HEK293 (cell line): ENCODE results near the gene XPO1.

ENCODE experiments used
- CTCF ChIP-seq: fragments of 450-650 bp; formaldehyde crosslinking; IDR thresholded peaks from 2 replicates; pipeline ENCODE4 v1.5.1; 2016; ENCODE audit warnings: missing biosample characterization, missing genetic modification characterization
- SP2 ChIP-seq: fragments of 450-650 bp; formaldehyde crosslinking; IDR thresholded peaks from 2 replicates; pipeline ENCODE4 v1.5.1; 2016; ENCODE audit warnings: missing biosample characterization, missing genetic modification characterization
- ZBTB1 ChIP-seq: fragments of 450-650 bp; formaldehyde crosslinking; IDR thresholded peaks from 2 replicates; pipeline ENCODE4 v1.5.1; 2016; ENCODE audit warnings: missing biosample characterization, missing genetic modification characterization
- ZBTB48 ChIP-seq: fragments of 450-650 bp; formaldehyde crosslinking; IDR thresholded peaks from 2 replicates; pipeline ENCODE4 v1.5.1; 2016; ENCODE audit warnings: missing biosample characterization, missing genetic modification characterization
- ZNF184 ChIP-seq: fragments of 450-650 bp; IDR thresholded peaks from 2 replicates; pipeline ENCODE4 v1.5.1; 2018; ENCODE audit warnings: missing biosample characterization, mild to moderate bottlenecking, missing genetic modification characterization
- ZNF580 ChIP-seq: fragments of 450-650 bp; formaldehyde crosslinking; IDR thresholded peaks from 2 replicates; pipeline ENCODE4 v1.5.1; 2016; ENCODE audit warnings: missing biosample characterization, missing genetic modification characterization
- ZNF670 ChIP-seq: fragments of 450-650 bp; formaldehyde crosslinking; IDR thresholded peaks from 2 replicates; pipeline ENCODE4 v1.5.1; 2016; ENCODE audit warnings: missing biosample characterization, missing genetic modification characterization, low read depth
- ZSCAN23 ChIP-seq: fragments of 450-650 bp; formaldehyde crosslinking; IDR thresholded peaks from 2 replicates; pipeline ENCODE4 v1.5.1; 2016; ENCODE audit warnings: missing biosample characterization, missing genetic modification characterization
- TF ChIP-seq, protein P1 (sequence below): fragments of 450-650 bp; formaldehyde crosslinking; IDR thresholded peaks from 2 replicates; pipeline ENCODE4 v1.5.1; 2017; ENCODE audit warnings: missing biosample characterization, missing genetic modification characterization
- TF ChIP-seq, protein P2 (sequence below): fragments of 450-650 bp; formaldehyde crosslinking; IDR thresholded peaks from 2 replicates; pipeline ENCODE4 v1.5.1; 2016; ENCODE audit warnings: missing biosample characterization, missing genetic modification characterization
- TF ChIP-seq, protein P3 (sequence below): fragments of 450-650 bp; formaldehyde crosslinking; IDR thresholded peaks from 2 replicates; pipeline ENCODE4 v1.5.1; 2016; ENCODE audit warnings: missing biosample characterization, missing genetic modification characterization, low read depth
- TF ChIP-seq, protein P4 (sequence below): fragments of 450-650 bp; formaldehyde crosslinking; IDR thresholded peaks from 2 replicates; pipeline ENCODE4 v1.5.1; 2016; ENCODE audit warnings: missing biosample characterization, missing genetic modification characterization, borderline replicate concordance
- TF ChIP-seq, protein P5 (sequence below): fragments of 450-650 bp; formaldehyde crosslinking; IDR thresholded peaks from 2 replicates; pipeline ENCODE4 v1.5.1; 2016; ENCODE audit warnings: missing biosample characterization, missing genetic modification characterization
- TF ChIP-seq, protein P6 (sequence below): fragments of 450-650 bp; formaldehyde crosslinking; IDR thresholded peaks from 2 replicates; pipeline ENCODE4 v1.5.1; 2016; ENCODE audit warnings: missing biosample characterization, missing genetic modification characterization

DNA sequence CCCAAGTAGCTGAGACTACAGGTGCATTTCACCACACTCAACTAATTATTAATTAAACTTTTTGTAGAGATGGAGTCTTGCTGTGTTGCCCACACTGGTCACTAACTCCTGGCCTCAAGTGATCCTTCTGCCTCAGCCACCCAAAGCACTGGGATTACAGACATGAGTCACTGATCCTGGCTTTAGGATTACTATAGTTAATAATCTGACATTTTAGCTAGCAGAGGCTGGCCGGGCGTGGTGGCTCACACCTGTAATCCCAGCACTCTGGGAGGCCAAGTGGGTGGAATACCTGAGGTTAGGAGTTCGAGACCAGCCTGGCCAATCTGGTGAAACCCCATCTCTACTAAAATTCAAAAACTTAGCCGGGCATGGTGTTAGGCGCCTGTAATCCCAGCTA, 106.8 kb downstream of the XPO1 start:
- TF ChIP-seq ZBTB48 (no peak), ZNF580 (no peak), CTCF (tag by site-specific recombination) (no peak), ZNF184 (tag by site-specific recombination) (no peak), ZNF670 (tag by site-specific recombination) (no peak), ZSCAN23 (no peak), SP2 (tag by site-specific recombination) (no peak), ZBTB1 (tag by site-specific recombination) (no peak)
- TF ChIP-seq, protein P1, sequence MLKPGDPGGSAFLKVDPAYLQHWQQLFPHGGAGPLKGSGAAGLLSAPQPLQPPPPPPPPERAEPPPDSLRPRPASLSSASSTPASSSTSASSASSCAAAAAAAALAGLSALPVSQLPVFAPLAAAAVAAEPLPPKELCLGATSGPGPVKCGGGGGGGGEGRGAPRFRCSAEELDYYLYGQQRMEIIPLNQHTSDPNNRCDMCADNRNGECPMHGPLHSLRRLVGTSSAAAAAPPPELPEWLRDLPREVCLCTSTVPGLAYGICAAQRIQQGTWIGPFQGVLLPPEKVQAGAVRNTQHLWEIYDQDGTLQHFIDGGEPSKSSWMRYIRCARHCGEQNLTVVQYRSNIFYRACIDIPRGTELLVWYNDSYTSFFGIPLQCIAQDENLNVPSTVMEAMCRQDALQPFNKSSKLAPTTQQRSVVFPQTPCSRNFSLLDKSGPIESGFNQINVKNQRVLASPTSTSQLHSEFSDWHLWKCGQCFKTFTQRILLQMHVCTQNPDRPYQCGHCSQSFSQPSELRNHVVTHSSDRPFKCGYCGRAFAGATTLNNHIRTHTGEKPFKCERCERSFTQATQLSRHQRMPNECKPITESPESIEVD (tag by site-specific recombination) = no peak
- TF ChIP-seq, protein P2, sequence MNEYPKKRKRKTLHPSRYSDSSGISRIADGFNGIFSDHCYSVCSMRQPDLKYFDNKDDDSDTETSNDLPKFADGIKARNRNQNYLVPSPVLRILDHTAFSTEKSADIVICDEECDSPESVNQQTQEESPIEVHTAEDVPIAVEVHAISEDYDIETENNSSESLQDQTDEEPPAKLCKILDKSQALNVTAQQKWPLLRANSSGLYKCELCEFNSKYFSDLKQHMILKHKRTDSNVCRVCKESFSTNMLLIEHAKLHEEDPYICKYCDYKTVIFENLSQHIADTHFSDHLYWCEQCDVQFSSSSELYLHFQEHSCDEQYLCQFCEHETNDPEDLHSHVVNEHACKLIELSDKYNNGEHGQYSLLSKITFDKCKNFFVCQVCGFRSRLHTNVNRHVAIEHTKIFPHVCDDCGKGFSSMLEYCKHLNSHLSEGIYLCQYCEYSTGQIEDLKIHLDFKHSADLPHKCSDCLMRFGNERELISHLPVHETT (tag by site-specific recombination) = no peak
- TF ChIP-seq, protein P3, sequence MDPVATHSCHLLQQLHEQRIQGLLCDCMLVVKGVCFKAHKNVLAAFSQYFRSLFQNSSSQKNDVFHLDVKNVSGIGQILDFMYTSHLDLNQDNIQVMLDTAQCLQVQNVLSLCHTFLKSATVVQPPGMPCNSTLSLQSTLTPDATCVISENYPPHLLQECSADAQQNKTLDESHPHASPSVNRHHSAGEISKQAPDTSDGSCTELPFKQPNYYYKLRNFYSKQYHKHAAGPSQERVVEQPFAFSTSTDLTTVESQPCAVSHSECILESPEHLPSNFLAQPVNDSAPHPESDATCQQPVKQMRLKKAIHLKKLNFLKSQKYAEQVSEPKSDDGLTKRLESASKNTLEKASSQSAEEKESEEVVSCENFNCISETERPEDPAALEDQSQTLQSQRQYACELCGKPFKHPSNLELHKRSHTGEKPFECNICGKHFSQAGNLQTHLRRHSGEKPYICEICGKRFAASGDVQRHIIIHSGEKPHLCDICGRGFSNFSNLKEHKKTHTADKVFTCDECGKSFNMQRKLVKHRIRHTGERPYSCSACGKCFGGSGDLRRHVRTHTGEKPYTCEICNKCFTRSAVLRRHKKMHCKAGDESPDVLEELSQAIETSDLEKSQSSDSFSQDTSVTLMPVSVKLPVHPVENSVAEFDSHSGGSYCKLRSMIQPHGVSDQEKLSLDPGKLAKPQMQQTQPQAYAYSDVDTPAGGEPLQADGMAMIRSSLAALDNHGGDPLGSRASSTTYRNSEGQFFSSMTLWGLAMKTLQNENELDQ (tag by site-specific recombination) = no peak
- TF ChIP-seq, protein P4, sequence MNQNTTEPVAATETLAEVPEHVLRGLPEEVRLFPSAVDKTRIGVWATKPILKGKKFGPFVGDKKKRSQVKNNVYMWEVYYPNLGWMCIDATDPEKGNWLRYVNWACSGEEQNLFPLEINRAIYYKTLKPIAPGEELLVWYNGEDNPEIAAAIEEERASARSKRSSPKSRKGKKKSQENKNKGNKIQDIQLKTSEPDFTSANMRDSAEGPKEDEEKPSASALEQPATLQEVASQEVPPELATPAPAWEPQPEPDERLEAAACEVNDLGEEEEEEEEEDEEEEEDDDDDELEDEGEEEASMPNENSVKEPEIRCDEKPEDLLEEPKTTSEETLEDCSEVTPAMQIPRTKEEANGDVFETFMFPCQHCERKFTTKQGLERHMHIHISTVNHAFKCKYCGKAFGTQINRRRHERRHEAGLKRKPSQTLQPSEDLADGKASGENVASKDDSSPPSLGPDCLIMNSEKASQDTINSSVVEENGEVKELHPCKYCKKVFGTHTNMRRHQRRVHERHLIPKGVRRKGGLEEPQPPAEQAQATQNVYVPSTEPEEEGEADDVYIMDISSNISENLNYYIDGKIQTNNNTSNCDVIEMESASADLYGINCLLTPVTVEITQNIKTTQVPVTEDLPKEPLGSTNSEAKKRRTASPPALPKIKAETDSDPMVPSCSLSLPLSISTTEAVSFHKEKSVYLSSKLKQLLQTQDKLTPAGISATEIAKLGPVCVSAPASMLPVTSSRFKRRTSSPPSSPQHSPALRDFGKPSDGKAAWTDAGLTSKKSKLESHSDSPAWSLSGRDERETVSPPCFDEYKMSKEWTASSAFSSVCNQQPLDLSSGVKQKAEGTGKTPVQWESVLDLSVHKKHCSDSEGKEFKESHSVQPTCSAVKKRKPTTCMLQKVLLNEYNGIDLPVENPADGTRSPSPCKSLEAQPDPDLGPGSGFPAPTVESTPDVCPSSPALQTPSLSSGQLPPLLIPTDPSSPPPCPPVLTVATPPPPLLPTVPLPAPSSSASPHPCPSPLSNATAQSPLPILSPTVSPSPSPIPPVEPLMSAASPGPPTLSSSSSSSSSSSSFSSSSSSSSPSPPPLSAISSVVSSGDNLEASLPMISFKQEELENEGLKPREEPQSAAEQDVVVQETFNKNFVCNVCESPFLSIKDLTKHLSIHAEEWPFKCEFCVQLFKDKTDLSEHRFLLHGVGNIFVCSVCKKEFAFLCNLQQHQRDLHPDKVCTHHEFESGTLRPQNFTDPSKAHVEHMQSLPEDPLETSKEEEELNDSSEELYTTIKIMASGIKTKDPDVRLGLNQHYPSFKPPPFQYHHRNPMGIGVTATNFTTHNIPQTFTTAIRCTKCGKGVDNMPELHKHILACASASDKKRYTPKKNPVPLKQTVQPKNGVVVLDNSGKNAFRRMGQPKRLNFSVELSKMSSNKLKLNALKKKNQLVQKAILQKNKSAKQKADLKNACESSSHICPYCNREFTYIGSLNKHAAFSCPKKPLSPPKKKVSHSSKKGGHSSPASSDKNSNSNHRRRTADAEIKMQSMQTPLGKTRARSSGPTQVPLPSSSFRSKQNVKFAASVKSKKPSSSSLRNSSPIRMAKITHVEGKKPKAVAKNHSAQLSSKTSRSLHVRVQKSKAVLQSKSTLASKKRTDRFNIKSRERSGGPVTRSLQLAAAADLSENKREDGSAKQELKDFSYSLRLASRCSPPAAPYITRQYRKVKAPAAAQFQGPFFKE (tag by site-specific recombination) = no peak
- TF ChIP-seq, protein P5, sequence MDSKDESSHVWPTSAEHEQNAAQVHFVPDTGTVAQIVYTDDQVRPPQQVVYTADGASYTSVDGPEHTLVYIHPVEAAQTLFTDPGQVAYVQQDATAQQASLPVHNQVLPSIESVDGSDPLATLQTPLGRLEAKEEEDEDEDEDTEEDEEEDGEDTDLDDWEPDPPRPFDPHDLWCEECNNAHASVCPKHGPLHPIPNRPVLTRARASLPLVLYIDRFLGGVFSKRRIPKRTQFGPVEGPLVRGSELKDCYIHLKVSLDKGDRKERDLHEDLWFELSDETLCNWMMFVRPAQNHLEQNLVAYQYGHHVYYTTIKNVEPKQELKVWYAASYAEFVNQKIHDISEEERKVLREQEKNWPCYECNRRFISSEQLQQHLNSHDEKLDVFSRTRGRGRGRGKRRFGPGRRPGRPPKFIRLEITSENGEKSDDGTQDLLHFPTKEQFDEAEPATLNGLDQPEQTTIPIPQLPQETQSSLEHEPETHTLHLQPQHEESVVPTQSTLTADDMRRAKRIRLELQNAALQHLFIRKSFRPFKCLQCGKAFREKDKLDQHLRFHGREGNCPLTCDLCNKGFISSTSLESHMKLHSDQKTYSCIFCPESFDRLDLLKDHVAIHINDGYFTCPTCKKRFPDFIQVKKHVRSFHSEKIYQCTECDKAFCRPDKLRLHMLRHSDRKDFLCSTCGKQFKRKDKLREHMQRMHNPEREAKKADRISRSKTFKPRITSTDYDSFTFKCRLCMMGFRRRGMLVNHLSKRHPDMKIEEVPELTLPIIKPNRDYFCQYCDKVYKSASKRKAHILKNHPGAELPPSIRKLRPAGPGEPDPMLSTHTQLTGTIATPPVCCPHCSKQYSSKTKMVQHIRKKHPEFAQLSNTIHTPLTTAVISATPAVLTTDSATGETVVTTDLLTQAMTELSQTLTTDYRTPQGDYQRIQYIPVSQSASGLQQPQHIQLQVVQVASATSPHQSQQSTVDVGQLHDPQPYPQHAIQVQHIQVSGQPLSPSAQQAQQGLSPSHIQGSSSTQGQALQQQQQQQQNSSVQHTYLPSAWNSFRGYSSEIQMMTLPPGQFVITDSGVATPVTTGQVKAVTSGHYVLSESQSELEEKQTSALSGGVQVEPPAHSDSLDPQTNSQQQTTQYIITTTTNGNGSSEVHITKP (tag by site-specific recombination) = no peak
- TF ChIP-seq, protein P6, sequence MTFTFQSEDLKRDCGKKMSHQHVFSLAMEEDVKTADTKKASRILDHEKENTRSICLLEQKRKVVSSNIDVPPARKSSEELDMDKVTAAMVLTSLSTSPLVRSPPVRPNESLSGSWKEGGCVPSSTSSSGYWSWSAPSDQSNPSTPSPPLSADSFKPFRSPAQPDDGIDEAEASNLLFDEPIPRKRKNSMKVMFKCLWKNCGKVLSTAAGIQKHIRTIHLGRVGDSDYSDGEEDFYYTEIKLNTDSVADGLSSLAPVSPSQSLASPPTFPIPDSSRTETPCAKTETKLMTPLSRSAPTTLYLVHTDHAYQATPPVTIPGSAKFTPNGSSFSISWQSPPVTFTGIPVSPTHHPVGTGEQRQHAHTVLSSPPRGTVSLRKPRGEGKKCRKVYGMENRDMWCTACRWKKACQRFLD (tag by site-specific recombination) = no peak
